Fibroblast of pulmonary artery (primary cell): ENCODE results near the gene JPH2.

ENCODE experiments used
- DNase-seq: peaks from one replicate; pipeline ENCODE4 v3.0.0-alpha.2; 2010; ENCODE audit warnings: low read depth
- H3K4me3 ChIP-seq: replicated peaks from 2 replicates; pipeline ENCODE4 v1.5.1; 2011; ENCODE audit warnings: low read depth, mild to moderate bottlenecking, control low read depth, low read length, moderate library complexity
- TF ChIP-seq, protein P1 (sequence below): IDR thresholded peaks from 2 replicates; pipeline ENCODE4 v1.5.1; 2011; ENCODE audit warnings: mild to moderate bottlenecking, control low read depth, low read length, inconsistent platforms; ENCODE audit errors: missing control alignments

JPH2 gene

GRCh38 chr20:44070139-44070900, 116.7 kb downstream of the JPH2 start:
- no peak for DNase-seq
- TF ChIP-seq, protein P1, sequence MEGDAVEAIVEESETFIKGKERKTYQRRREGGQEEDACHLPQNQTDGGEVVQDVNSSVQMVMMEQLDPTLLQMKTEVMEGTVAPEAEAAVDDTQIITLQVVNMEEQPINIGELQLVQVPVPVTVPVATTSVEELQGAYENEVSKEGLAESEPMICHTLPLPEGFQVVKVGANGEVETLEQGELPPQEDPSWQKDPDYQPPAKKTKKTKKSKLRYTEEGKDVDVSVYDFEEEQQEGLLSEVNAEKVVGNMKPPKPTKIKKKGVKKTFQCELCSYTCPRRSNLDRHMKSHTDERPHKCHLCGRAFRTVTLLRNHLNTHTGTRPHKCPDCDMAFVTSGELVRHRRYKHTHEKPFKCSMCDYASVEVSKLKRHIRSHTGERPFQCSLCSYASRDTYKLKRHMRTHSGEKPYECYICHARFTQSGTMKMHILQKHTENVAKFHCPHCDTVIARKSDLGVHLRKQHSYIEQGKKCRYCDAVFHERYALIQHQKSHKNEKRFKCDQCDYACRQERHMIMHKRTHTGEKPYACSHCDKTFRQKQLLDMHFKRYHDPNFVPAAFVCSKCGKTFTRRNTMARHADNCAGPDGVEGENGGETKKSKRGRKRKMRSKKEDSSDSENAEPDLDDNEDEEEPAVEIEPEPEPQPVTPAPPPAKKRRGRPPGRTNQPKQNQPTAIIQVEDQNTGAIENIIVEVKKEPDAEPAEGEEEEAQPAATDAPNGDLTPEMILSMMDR = no peak
- no peak overlapping the region for H3K4me3 ChIP-seq

DNA sequence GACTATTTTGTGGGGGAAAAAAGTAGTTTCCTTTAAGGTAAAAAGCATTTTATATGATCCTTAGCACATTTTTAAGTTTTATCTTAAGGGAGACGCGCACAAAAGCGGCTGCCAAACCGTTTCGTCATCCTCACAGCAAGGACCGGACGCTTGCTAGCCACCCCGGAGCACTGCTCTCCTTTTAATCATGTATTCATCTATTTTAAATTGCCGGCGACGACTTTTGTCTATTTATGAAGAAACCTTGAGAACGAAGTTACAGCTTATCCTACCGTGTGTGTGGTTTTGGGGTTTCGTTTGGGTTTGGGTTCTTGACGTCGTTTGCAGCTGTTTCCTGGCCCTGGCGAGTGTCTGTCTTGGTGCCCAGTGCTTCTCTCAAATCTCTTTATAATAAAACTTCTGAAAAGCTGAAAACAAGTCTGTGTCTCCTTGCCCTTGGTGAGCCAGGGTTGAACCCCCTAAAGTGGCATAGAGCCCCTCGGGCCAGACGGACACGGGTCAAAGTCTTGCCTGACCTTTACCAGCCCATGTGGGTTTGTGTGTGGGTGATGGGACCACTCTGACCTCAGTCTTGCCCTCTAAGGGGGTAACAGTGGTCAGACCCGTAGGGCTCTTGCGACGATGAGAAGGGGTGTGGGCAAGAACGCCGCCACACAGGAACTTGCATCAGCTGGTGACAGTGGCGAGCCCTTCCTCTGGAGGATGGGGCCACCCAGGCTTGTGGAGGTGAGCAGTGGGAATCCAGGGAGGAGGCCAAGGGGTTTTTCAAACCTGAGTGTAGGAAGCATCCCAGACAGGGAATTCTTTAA, 117.6 kb downstream of the JPH2 start:
- no peak for DNase-seq
- TF ChIP-seq, protein P1 = no peak
- no peak overlapping the region for H3K4me3 ChIP-seq

DNA sequence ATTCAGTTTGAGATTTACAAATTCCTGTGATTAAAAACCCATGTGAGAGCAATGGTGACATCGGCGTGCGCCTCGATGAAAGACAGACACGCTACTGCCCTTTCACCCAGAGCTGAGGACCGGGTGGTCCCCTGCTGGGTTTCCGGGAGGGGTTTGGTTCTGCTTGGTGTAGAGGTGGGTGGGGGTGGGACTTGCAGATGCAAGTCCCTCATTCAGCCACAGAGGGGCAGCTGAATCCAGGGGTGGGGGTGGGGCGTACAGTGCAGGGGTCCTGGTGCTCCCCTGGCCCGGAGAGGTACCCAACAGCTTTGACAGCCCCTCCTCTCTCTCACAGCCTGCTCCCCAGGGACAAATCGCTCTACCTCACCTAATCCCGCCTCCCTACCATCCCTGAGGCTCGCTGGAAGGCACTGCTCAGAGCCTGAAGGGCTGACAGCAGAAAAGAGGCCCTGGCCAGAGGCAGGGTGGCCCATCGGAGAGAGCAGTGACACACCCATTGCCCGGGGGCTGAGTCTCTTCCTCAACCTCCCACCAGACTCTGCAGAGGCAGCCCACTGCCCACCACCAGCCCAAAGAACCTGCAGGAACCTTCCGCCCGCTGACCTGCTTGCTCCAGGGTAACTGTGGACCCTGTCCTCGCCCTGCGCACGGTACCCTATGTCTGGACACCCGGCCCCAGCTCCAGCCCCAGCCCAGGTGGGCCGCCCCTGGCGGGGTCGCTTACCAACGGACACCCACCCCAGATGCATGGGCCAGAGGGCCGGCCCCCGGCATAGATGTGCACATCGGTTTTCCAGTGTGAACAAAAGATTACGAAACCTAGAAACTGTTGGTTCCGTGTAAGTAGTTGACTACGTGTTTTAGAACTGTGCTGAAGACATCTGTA, 118.4 kb downstream of the JPH2 start:
- TF ChIP-seq, protein P1 = no peak
- DNase-seq = no peak
- no peak overlapping the region for H3K4me3 ChIP-seq

- no peak overlapping the region for H3K4me3 ChIP-seq
- DNase-seq = no peak
- TF ChIP-seq, protein P1 = no peak
Measured at GRCh38 chr20:44067650-44068081, 119.3 kb downstream of the JPH2 start.

DNA sequence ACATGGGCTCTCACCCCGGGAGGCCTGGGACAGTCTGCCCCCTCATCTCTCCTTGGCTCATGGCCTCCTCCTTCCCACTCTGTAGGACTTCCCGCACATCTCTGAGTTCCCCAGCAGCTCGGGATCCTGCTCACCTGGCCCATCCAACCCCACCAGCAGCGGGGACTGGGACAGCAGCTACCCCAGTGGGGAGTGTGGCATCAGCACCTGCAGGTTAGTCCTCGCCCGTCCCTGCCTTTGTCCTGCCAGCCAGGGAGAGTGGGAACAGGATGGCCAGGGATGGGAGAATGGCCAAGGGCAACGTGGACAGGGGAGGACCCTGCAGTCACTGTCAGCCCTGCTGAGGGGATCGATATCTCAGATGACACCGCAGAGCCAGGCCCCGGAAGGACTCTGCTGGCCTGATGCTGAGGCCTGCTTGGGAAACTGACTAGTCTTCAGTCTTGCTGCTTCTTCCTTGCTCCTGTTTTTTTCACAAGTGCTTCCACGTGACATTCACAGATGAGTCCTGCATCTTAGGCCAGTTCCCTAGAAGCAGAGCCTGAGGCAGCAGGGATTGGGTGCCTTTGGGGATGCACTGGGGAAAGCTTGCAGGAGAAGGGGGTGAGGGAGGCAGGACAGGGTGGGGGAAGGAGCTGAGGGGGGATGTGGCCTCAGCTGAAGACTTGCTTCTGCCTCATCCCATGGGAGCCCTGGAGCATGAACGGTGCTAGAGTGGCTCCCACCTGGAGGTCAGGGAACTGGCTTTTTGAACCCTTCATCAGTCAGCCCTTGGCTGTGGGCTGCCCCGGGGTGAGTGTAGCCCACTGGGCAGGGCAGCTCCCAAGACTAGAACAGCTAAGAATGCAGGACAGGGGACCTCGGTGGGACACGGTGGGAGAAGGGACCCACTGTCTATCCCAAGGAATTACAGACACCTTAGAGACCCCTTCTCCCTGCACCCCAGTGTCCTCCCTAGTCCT, 120.1 kb downstream of the JPH2 start:
- DNase-seq = no peak
- TF ChIP-seq, protein P1 = no peak
- no peak overlapping the region for H3K4me3 ChIP-seq
